WTC11 (cell line): ENCODE data around the gene LARGE1.

Source experiments
- CBFB ChIP-seq: sonication (generic); formaldehyde crosslinking; IDR thresholded peaks from 2 replicates; pipeline ENCODE4 v1.8.1; 2022; ENCODE audit warnings: mild to moderate bottlenecking, low read depth, missing genetic modification reagents
- KAT7 ChIP-seq: sonication (generic); formaldehyde crosslinking; IDR thresholded peaks from 2 replicates; pipeline ENCODE4 v1.8.1; 2023; ENCODE audit warnings: missing genetic modification reagents, mild to moderate bottlenecking, borderline replicate concordance
- NR2C2 ChIP-seq: sonication (generic); formaldehyde crosslinking; IDR thresholded peaks from 2 replicates; pipeline ENCODE4 v1.8.0; 2022; ENCODE audit warnings: mild to moderate bottlenecking, missing genetic modification reagents
- TP53 ChIP-seq: sonication (generic); formaldehyde crosslinking; IDR thresholded peaks from 2 replicates; pipeline ENCODE4 v1.8.1; 2023; ENCODE audit warnings: mild to moderate bottlenecking, missing genetic modification reagents
- ZNF396 ChIP-seq: fragments of 250-450 bp; sonication (Bioruptor Pico); IDR thresholded peaks from 2 replicates; pipeline ENCODE4 v1.8.0; 2021; ENCODE audit warnings: mild to moderate bottlenecking, moderate library complexity, borderline replicate concordance
- TF ChIP-seq, protein P1 (sequence below): fragments of 200-600 bp; IDR thresholded peaks from 2 replicates; pipeline ENCODE4 v1.8.0; 2022; ENCODE audit warnings: antibody characterized with exemption
- TF ChIP-seq, protein P2 (sequence below): sonication (generic); formaldehyde crosslinking; IDR thresholded peaks from 2 replicates; pipeline ENCODE4 v1.8.1; 2022; ENCODE audit warnings: low read depth, mild to moderate bottlenecking, moderate library complexity, missing genetic modification reagents, borderline replicate concordance

DNA sequence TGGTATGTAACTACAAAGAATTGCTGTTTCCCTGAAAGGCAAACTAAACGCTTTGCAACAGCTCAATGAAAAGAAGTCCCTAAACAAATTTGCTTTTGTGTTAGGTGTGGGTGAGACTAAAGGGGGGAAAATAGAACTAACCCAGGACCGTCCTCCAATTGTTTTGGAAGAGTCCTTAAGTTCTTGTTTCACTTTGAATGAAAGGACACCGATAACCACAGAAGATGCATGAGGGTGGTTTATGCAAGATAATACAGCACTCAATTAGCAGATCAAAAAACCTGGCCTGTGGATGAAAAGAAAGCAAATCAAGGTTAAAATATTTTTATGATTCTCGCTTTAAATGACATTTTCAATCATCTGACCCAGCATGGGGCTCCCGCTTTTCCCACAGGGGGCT is 557.6 kb downstream of the LARGE1 start:
- TF ChIP-seq, protein P1, sequence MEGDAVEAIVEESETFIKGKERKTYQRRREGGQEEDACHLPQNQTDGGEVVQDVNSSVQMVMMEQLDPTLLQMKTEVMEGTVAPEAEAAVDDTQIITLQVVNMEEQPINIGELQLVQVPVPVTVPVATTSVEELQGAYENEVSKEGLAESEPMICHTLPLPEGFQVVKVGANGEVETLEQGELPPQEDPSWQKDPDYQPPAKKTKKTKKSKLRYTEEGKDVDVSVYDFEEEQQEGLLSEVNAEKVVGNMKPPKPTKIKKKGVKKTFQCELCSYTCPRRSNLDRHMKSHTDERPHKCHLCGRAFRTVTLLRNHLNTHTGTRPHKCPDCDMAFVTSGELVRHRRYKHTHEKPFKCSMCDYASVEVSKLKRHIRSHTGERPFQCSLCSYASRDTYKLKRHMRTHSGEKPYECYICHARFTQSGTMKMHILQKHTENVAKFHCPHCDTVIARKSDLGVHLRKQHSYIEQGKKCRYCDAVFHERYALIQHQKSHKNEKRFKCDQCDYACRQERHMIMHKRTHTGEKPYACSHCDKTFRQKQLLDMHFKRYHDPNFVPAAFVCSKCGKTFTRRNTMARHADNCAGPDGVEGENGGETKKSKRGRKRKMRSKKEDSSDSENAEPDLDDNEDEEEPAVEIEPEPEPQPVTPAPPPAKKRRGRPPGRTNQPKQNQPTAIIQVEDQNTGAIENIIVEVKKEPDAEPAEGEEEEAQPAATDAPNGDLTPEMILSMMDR, result no peak
- TF ChIP-seq, protein P2, sequence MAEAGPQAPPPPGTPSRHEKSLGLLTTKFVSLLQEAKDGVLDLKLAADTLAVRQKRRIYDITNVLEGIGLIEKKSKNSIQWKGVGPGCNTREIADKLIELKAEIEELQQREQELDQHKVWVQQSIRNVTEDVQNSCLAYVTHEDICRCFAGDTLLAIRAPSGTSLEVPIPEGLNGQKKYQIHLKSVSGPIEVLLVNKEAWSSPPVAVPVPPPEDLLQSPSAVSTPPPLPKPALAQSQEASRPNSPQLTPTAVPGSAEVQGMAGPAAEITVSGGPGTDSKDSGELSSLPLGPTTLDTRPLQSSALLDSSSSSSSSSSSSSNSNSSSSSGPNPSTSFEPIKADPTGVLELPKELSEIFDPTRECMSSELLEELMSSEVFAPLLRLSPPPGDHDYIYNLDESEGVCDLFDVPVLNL, result no peak
- TF ChIP-seq TP53 (CRISPR knock-in tag) (no peak), CBFB (CRISPR knock-in tag) (no peak), NR2C2 (CRISPR knock-in tag) (no peak), KAT7 (no peak), ZNF396 (no peak)
